HepG2 (cell line): ENCODE data around the gene CCSER2. TPM values are rescaled to one million over a fixed set of nuclear protein-coding genes. Genes with fewer than 3 reads are reported as not detected.

Experiments used
- ATAC-seq: fragments of 200-7000 bp; cut with Tn5 transposase; 3 replicates; pipeline ENCODE4 v1.9.1; 2020; ENCODE audit warnings: mild to moderate bottlenecking, moderate library complexity
- BruUV-seq: library from RNA; stranded (reverse); fragments of 400-500 nt; replicated peaks from 2 replicates; lab custom pipeline; 2021; lab: Mats Ljungman, UMichigan
- CTCF ChIA-PET: fragments of 300-600 bp; formaldehyde crosslinking; extraction: SDS; loops from one replicate; lab custom pipeline; 2021; ENCODE audit warnings: low total read pairs, inconsistent platforms, low intra/inter-chr PET ratio; lab: Yijun Ruan, JAX
- POLR2A ChIA-PET: fragments of 350-600 bp; sonication (Branson Sonifier 250); formaldehyde crosslinking; loops from one replicate; lab custom pipeline; 2020; ENCODE audit warnings: antibody characterized with exemption, inconsistent platforms; lab: Yijun Ruan, JAX
- DNase-seq: peaks from one replicate; pipeline ENCODE4 v3.0.0-alpha.2; 2015; ENCODE audit warnings: low spot score
- FAIRE-seq: peaks from 3 replicates; lab custom pipeline; 2011; peaks lifted over from hg19 to GRCh38; lab: Jason Lieb, UNC
- H2AFZ ChIP-seq: one replicate; pipeline ENCODE4 v1.6.1; 2011; ENCODE audit warnings: low read length, inconsistent platforms
- H3K27ac ChIP-seq: fragments of 300-600 bp; 3 replicates; pipeline ENCODE4 v1.8.0; 2011; ENCODE audit warnings: mixed run types, mild to moderate bottlenecking, mixed read lengths, low read length, inconsistent platforms; ENCODE audit not compliant: insufficient read depth; ENCODE audit errors: extremely low read length
- H3K27me3 ChIP-seq, 2 experiments: fragments of 200-600 bp in 1 of 2; 2 replicates in 1 of 2; 3 replicates in 1 of 2; pipeline versions ENCODE4 v1.6.0 to v1.8.0; 2011; ENCODE audit warnings: low read length in 2 of 2, mild to moderate bottlenecking in 2 of 2, moderate library complexity in 2 of 2, inconsistent platforms in 1 of 2; ENCODE audit not compliant: insufficient read depth in 2 of 2, control insufficient read depth in 1 of 2
- H3K36me3 ChIP-seq, 2 experiments: fragments of 200-600 bp in 1 of 2; replicated peaks in 1 of 2; 2 replicates in 1 of 2; 3 replicates in 1 of 2; pipeline versions ENCODE4 v1.5.1 to v1.8.0; 2011; ENCODE audit warnings: low read length in 2 of 2, inconsistent platforms in 1 of 2; ENCODE audit not compliant: insufficient read depth in 2 of 2, control insufficient read depth in 1 of 2
- H3K4me1 ChIP-seq: 2 replicates; pipeline ENCODE4 v1.5.1; 2012; ENCODE audit warnings: low read length, inconsistent platforms; ENCODE audit not compliant: insufficient read depth
- H3K4me2 ChIP-seq: 2 replicates; pipeline ENCODE4 v1.6.0; 2011; ENCODE audit warnings: low read depth, low read length, inconsistent platforms
- H3K4me3 ChIP-seq, 3 experiments: fragments of 200-600 bp in 1 of 3; sonication (generic), shearing (Covaris generic) in 1 of 3; replicated peaks in 1 of 3; 2 replicates each; pipeline ENCODE4 v1.5.1; 2011 to 2016; ENCODE audit warnings: low read length in 3 of 3, inconsistent platforms in 2 of 3, low read depth in 2 of 3, mild to moderate bottlenecking in 2 of 3, control low read depth in 1 of 3, mixed read lengths in 1 of 3; ENCODE audit not compliant: insufficient read depth in 1 of 3
- H3K79me2 ChIP-seq: one replicate; pipeline ENCODE4 v1.6.1; 2011; ENCODE audit warnings: low read length, inconsistent platforms; ENCODE audit not compliant: insufficient read depth
- H3K9ac ChIP-seq: 2 replicates; pipeline ENCODE4 v1.6.0; 2011; ENCODE audit warnings: mild to moderate bottlenecking, low read depth, low read length, inconsistent platforms; ENCODE audit not compliant: insufficient read depth
- H3K9me3 ChIP-seq: 2 replicates; pipeline ENCODE4 v1.5.1; 2012; ENCODE audit warnings: mild to moderate bottlenecking, low read length
- H4K20me1 ChIP-seq: 2 replicates; pipeline ENCODE4 v1.6.0; 2011; ENCODE audit warnings: inconsistent platforms, mild to moderate bottlenecking, low read length, moderate library complexity; ENCODE audit not compliant: insufficient read depth
- CCAR2 ChIP-seq: fragments of 200-400 bp; formaldehyde crosslinking; optimal IDR thresholded peaks from 2 replicates; pipeline ENCODE3; 2018; ENCODE audit warnings: low read depth, mild to moderate bottlenecking, low read length, moderate library complexity
- DMTF1 ChIP-seq: sonication (generic); formaldehyde crosslinking; IDR thresholded peaks from 2 replicates; pipeline ENCODE4 v1.4.0; 2020; ENCODE audit warnings: mild to moderate bottlenecking, missing genetic modification reagents
- EED ChIP-seq: sonication (generic); formaldehyde crosslinking; IDR thresholded peaks from 2 replicates; pipeline ENCODE4 v1.5.0; 2020; ENCODE audit warnings: mild to moderate bottlenecking, missing genetic modification reagents
- HMG20A ChIP-seq: IDR thresholded peaks from 2 replicates; pipeline ENCODE4 v1.6.1; 2016; ENCODE audit warnings: borderline replicate concordance
- SOX13 ChIP-seq, 3 experiments: fragments of 450-650 bp in 1 of 3; sonication (generic) in 1 of 3; formaldehyde crosslinking in 1 of 3; IDR thresholded peaks in 2 of 3; conservative IDR thresholded peaks in 1 of 3; 2 replicates each; pipeline versions ENCODE4 v1.5.0 to v1.6.1; 2016 to 2020; ENCODE audit warnings: antibody characterized with exemption in 1 of 3, mild to moderate bottlenecking in 1 of 3, missing compliant biosample characterization in 1 of 3, missing genetic modification reagents in 1 of 3, moderate library complexity in 1 of 3
- U2AF2 ChIP-seq: fragments of 200-400 bp; formaldehyde crosslinking; IDR thresholded peaks from 2 replicates; pipeline ENCODE4 v1.6.1; 2017; ENCODE audit warnings: low read depth, mild to moderate bottlenecking, low read length
- ZNF543 ChIP-seq: sonication (generic); formaldehyde crosslinking; IDR thresholded peaks from 2 replicates; pipeline ENCODE4 v1.4.0; 2020; ENCODE audit warnings: mild to moderate bottlenecking, missing genetic modification reagents
- ZNF547 ChIP-seq: sonication (generic); formaldehyde crosslinking; IDR thresholded peaks from 2 replicates; pipeline ENCODE4 v1.5.1; 2020; ENCODE audit warnings: mild to moderate bottlenecking, missing genetic modification reagents
- ZNF841 ChIP-seq: sonication (generic); formaldehyde crosslinking; IDR thresholded peaks from 2 replicates; pipeline ENCODE4 v1.8.1; 2023; ENCODE audit warnings: missing genetic modification reagents, borderline replicate concordance
- WGBS: methylation state at CpG from one replicate; pipeline ENCODE4 v1.1.6; 2017; ENCODE audit warnings: low lambda C conversion rate; 5-methylcytosine and 5-hydroxymethylcytosine counted together
- in situ Hi-C: cut with HindIII; loops from 2 replicates; pipeline ENCODE4 v1.10.0; 2017; ENCODE audit warnings: low pct_unique_long_range_greater_than_20kb; ENCODE audit not compliant: extremely low pct_ligation_motif_present
- intact Hi-C: fragments of 100-400 bp; cut with micrococcal nuclease; formaldehyde crosslinking; loops from one replicate; pipeline ENCODE4 v1.10.0; 2022; ENCODE audit not compliant: unreplicated experiment
- polyA plus RNA-seq, 8 experiments: library from polyadenylated mRNA; depleted of rRNA in 3 of 8; stranded (reverse) in 7 of 8; unstranded in 1 of 8; fragments of >200 nt; fragmentation: Illumina TruSeq in 4 of 8; extraction: Trizol in 4 of 8; gene quantifications; 2 replicates each; pipeline versions ENCODE4 v1.2.1 to v1.2.3, GENCODE V29; 2011 to 2016; ENCODE audit warnings: low read depth in 4 of 8, missing spikeins in 1 of 8, mixed read lengths in 1 of 8; ENCODE audit not compliant: insufficient read depth in 1 of 8
- total RNA-seq, 5 experiments: library from RNA; depleted of rRNA; stranded (reverse); fragments of >200 nt; fragmentation: Illumina TruSeq; extraction: Trizol; gene quantifications; 2 replicates each; pipeline ENCODE4 v1.2.3, GENCODE V29; 2016; ENCODE audit warnings: low read depth in 1 of 5
- TF ChIP-seq, protein P1 (sequence below): sonication (generic); formaldehyde crosslinking; IDR thresholded peaks from one replicate; pipeline ENCODE4 v1.5.1; 2020; ENCODE audit warnings: mild to moderate bottlenecking, missing genetic modification reagents; ENCODE audit errors: not compliant biosample characterization

The CCSER2 gene
- total and polyA plus RNA-seq, 2 of the 13 experiments (the other 11 are each of a cell fraction or from before 2014, with no cell fraction given) = 13.3 to 17.2 TPM

- TF ChIP-seq DMTF1 (CRISPR knock-in tag) = no peak
- TF ChIP-seq, all 625 proteins: peak for 20
These were observed 212.9 kb downstream of the CCSER2 start (continued) for GRCh38 chr10:84541289-84541637.

DNA sequence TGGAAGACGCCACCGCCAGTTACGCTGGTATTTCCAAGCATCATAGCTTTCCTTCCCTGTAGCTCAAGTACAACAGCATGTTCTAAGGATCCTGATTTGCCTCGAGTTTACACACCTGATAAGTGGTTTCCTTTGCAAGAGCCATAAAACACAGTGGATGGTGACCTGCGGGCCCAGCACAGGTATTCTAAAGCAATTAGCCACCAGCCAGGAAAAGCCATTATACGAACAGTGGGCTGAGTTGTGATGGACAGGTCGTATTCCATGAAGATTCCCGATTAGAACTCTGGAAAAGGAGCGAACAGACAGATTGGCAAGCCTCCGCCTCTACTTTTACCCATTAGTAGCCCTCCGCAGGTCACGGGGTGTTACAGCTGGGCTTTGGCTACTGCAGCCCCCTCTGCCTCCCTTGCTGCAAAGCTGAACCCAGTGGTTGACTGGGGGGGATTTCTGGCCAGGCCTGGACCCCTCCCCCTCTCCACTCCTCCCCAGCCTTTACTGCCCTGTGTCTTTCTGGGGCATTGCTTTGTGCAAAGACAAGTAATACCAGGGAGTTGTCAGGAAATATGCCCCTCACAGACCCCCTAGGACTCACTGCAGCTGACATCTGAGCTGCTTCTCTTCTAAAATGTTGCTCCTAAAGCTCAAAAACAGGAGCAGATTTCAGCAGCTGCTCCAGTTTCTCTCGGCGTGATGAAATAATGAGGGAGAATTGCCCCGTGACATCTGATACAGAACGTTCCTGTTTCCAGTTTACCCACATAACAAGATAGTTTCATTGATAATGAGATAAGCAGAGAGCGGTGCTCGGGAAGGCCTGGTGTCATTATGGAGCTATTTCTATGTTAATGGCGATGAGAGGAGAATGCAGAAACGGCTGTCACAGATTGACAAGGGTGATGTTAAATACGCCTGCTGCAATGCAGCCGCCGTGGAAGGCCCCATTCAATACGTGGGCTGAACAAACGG lies 214.4 kb downstream of the CCSER2 start:
- Histone ChIP-seq H3K79me2 (no peaks in the 10 kb centered on the region), H3K36me3 (no peaks in the 10 kb centered on the region), H3K4me2 (no peak overlapping the region), H3K27me3 (peaks cover 0 to 25% of the 10 kb centered on the region in 2 experiments), H4K20me1 (no peaks in the 10 kb centered on the region), H3K4me3 (no peak overlapping the region), H3K4me1 (peaks cover 38% of the 10 kb centered on the region), H2AFZ (no peak overlapping the region), H3K9ac (no peak overlapping the region), H3K27ac (no peak overlapping the region), H3K9me3 (no peaks in the 10 kb centered on the region)
- in situ Hi-C loops = loop anchor here (5.0 kb wide), 2 partner anchors 176 to 276 kb away; no protein-coding TSS in a partner anchor
- intact Hi-C loops = no loop called here
- CTCF ChIA-PET = no interaction called here
- no peak for FAIRE-seq
- POLR2A ChIA-PET = no interaction called here
- ATAC-seq = no peak
- WGBS = 52% methylated on average over 23 of the region's 25 CpGs
- no TSS peak for BruUV-seq
- no peak for DNase-seq
- TF ChIP-seq U2AF2 (no peak), EED (CRISPR knock-in tag) (no peak), ZNF841 (CRISPR knock-in tag) (no peak), ZNF543 (CRISPR knock-in tag) (no peak), CCAR2 (no peak), ZNF547 (CRISPR knock-in tag) (no peak), SOX13 (IDR thresholded peaks at IDR 0.05) (no peak), SOX13 (CRISPR knock-in tag; conservative IDR thresholded peaks at IDR 0.05 in 1 of 2, IDR thresholded peaks at IDR 0.05 in 1 of 2) (no peak), HMG20A (no peak)
- TF ChIP-seq, protein P1, sequence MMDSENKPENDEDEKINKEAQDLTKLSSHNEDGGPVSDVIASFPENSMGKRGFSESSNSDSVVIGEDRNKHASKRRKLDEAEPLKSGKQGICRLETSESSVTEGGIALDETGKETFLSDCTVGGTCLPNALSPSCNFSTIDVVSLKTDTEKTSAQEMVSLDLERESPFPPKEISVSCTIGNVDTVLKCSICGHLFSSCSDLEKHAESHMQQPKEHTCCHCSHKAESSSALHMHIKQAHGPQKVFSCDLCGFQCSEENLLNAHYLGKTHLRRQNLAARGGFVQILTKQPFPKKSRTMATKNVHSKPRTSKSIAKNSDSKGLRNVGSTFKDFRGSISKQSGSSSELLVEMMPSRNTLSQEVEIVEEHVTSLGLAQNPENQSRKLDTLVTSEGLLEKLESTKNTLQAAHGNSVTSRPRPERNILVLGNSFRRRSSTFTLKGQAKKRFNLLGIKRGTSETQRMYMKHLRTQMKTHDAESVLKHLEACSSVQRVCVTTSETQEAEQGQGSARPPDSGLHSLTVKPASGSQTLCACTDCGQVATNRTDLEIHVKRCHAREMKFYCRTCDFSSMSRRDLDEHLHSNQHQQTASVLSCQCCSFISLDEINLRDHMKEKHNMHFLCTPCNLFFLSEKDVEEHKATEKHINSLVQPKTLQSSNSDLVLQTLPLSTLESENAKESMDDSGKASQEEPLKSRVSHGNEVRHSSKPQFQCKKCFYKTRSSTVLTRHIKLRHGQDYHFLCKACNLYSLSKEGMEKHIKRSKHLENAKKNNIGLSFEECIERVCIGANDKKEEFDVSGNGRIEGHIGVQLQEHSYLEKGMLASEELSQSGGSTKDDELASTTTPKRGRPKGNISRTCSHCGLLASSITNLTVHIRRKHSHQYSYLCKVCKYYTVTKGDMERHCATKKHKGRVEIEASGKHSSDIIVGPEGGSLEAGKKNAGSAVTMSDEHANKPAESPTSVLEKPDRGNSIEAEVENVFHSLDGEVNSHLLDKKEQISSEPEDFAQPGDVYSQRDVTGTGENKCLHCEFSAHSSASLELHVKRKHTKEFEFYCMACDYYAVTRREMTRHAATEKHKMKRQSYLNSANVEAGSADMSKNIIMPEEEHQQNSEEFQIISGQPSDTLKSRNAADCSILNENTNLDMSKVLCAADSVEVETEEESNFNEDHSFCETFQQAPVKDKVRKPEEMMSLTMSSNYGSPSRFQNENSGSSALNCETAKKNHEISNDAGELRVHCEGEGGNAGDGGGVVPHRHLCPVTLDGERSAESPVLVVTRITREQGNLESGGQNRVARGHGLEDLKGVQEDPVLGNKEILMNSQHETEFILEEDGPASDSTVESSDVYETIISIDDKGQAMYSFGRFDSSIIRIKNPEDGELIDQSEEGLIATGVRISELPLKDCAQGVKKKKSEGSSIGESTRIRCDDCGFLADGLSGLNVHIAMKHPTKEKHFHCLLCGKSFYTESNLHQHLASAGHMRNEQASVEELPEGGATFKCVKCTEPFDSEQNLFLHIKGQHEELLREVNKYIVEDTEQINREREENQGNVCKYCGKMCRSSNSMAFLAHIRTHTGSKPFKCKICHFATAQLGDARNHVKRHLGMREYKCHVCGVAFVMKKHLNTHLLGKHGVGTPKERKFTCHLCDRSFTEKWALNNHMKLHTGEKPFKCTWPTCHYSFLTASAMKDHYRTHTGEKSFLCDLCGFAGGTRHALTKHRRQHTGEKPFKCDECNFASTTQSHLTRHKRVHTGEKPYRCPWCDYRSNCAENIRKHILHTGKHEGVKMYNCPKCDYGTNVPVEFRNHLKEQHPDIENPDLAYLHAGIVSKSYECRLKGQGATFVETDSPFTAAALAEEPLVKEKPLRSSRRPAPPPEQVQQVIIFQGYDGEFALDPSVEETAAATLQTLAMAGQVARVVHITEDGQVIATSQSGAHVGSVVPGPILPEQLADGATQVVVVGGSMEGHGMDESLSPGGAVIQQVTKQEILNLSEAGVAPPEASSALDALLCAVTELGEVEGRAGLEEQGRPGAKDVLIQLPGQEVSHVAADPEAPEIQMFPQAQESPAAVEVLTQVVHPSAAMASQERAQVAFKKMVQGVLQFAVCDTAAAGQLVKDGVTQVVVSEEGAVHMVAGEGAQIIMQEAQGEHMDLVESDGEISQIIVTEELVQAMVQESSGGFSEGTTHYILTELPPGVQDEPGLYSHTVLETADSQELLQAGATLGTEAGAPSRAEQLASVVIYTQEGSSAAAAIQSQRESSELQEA (CRISPR knock-in tag) = no peak
